Right lobe of liver (tissue), 6 donors: ENCODE measurements around the gene MALAT1. TPM values are rescaled to one million over a fixed set of nuclear protein-coding genes. Genes with fewer than 3 reads are reported as not detected.

Source experiments
- ATAC-seq, 4 donors: fragments of 200-7000 bp; cut with Tn5 transposase; one replicate each; pipeline ENCODE4 v1.9.1; 2020; ENCODE audit warnings: mild to moderate bottlenecking in 4 of 4, moderate library complexity in 4 of 4
- DNase-seq, 3 donors: peaks; one replicate each; pipeline ENCODE4 v3.0.0-alpha.2; 2020
- H3K27ac ChIP-seq, 3 donors: fragments of 200-600 bp; one replicate each; pipeline ENCODE4 v1.8.0; 2022
- H3K27me3 ChIP-seq, 2 donors: fragments of 200-600 bp; one replicate each; pipeline ENCODE4 v1.8.0; 2022
- H3K36me3 ChIP-seq, 4 donors: fragments of 200-600 bp; sonication (generic) in 1 of 4; one replicate each; pipeline versions ENCODE4 v1.5.1 to v1.8.0; 2017 to 2022; ENCODE audit warnings: control low read depth in 1 of 4
- H3K4me1 ChIP-seq, 4 donors: fragments of 200-600 bp; sonication (generic) in 1 of 4; one replicate each; pipeline versions ENCODE4 v1.5.1 to v1.8.0; 2017 to 2022; ENCODE audit warnings: control low read depth in 1 of 4
- H3K4me3 ChIP-seq, 3 donors: fragments of 200-600 bp; one replicate each; pipeline ENCODE4 v1.8.0; 2022
- H3K9me3 ChIP-seq, 4 donors: fragments of 200-600 bp; sonication (generic) in 1 of 4; one replicate each; pipeline versions ENCODE4 v1.5.1 to v1.8.0; 2017 to 2022; ENCODE audit warnings: control low read depth in 1 of 4
- CTCF ChIP-seq, 4 donors: fragments of 200-600 bp in 3 of 4; fragments of 450-650 bp in 1 of 4; IDR thresholded peaks; one replicate each; pipeline versions ENCODE4 v1.5.1 to v1.8.0; 2016 to 2022; ENCODE audit warnings: antibody characterized with exemption in 4 of 4, mild to moderate bottlenecking in 2 of 4
- POLR2A ChIP-seq: fragments of 450-650 bp; IDR thresholded peaks from one replicate; pipeline ENCODE4 v1.6.1; 2017; ENCODE audit warnings: antibody characterized with exemption, mild to moderate bottlenecking
- WGBS: methylation state at CpG from one replicate; pipeline ENCODE4 v1.1.6; 2018; ENCODE audit warnings: low coverage, low lambda C conversion rate; ENCODE audit not compliant: insufficient coverage; ENCODE audit errors: missing lambda C conversion rate; 5-methylcytosine and 5-hydroxymethylcytosine counted together
- intact Hi-C, 2 donors: fragments of 100-400 bp; cut with DNase I; formaldehyde crosslinking; loops; one replicate each; pipeline versions ENCODE4 v1.11.2 to v1.14.1; 2022
- small RNA-seq, 2 experiments: library from RNA; depleted of rRNA; stranded (forward); fragments of <200 nt; gene quantifications; one replicate each; pipeline ENCODE3, GENCODE V24; 2016
- total RNA-seq, 6 experiments: library from RNA; depleted of rRNA in 2 of 6; stranded (reverse); fragments of >200 nt in 2 of 6; fragmentation: NEBNext Ultra II Directional in 3 of 6; extraction: Animal tissue kit (Norgen Biotek cat#: 25700) in 3 of 6; gene quantifications; one replicate each; pipeline versions ENCODE4 v1.1.0 to v1.2.4, GENCODE V29; 2016 to 2023
- donor health status: DM: no; HTN: yes; CAD: no.
- donor health status: DM: no; HTN: no; CAD: no.
- donor health status: DM: no; HTN: no; CAD: no.
- donor health status: DM: no; HTN: yes; CAD: no.
- donor health status: DM: no; HTN: yes; CAD: no.

MALAT1 gene
- total RNA-seq, 6 experiments from 2014 or later: 2,716 to 5,163 (median 3,933) TPM

- intact Hi-C loops: no loop called here
- DNase-seq (no peak), ATAC-seq (no peak)
- Histone ChIP-seq H3K27me3 (no peaks in the 10 kb centered on the region), H3K9me3 (no peaks in the 10 kb centered on the region), H3K27ac (no peak overlapping the region), H3K4me1 (peaks cover 0 to 26% (median 4%) of the 10 kb centered on the region in 4 donors), H3K36me3 (no peaks in the 10 kb centered on the region), H3K4me3 (no peak overlapping the region)
- no CpG with 5 or more reads among the region's 37 CpGs for WGBS
- TF ChIP-seq CTCF (IDR thresholded peaks at IDR 0.05): no peak
- no peak for TF ChIP-seq POLR2A
Measured at GRCh38 chr11:65553301-65554001, 54.6 kb downstream of the MALAT1 start.

- H3K4me3 ChIP-seq: no peak overlapping the region
- DNase-seq (no peak), ATAC-seq (no peak)
- TF ChIP-seq POLR2A: no peak
- H3K27ac ChIP-seq: no peak overlapping the region
- H3K4me1 ChIP-seq: peaks cover 0 to 33% (median 7%) of the 10 kb centered on the region in 4 donors
- 86% methylated on average over 2 of the region's 27 CpGs for whole genome bisulfite sequencing
- H3K9me3 ChIP-seq: no peaks in the 10 kb centered on the region
- H3K27me3 ChIP-seq: no peaks in the 10 kb centered on the region
- intact Hi-C loops: no loop called here
- H3K36me3 ChIP-seq: no peaks in the 10 kb centered on the region
Measured at GRCh38 chr11:65554057-65554818, 55.4 kb downstream of the MALAT1 start.

- no peak overlapping the region for H3K4me3 ChIP-seq
- ATAC-seq (no peak), DNase-seq (no peak)
- no peaks in the 10 kb centered on the region for H3K36me3 ChIP-seq
- H3K9me3 ChIP-seq: no peaks in the 10 kb centered on the region
- H3K4me1 ChIP-seq: peaks cover 0 to 33% (median 7%) of the 10 kb centered on the region in 4 donors
- no peak overlapping the region for H3K27ac ChIP-seq
- no peaks in the 10 kb centered on the region for H3K27me3 ChIP-seq
- TF ChIP-seq POLR2A (no peak), CTCF (IDR thresholded peaks at IDR 0.05) (no peak)
- 80% methylated on average over 3 of the region's 4 CpGs for WGBS
- intact Hi-C loops: no loop called here
Measured at GRCh38 chr11:65554842-65555430, 56.1 kb downstream of the MALAT1 start.

GRCh38 chr11:65555693-65556231 lies 56.9 kb downstream of the MALAT1 start:
- WGBS: 40% methylated on average over 2 of the region's 6 CpGs

More at GRCh38 chr11:65555693-65556231, 56.9 kb downstream of the MALAT1 start:
- peaks cover 0 to 28% (median 7%) of the 10 kb centered on the region in 4 donors for H3K4me1 ChIP-seq
- H3K36me3 ChIP-seq: no peaks in the 10 kb centered on the region
- no peak overlapping the region for H3K27ac ChIP-seq
- intact Hi-C loops: no loop called here
- no peak overlapping the region for H3K4me3 ChIP-seq
- ATAC-seq (peak in 1 of 4 donors; percentile 51), DNase-seq (peak in 1 of 3 donors; percentile 84)
- no peaks in the 10 kb centered on the region for H3K27me3 ChIP-seq
- TF ChIP-seq CTCF (IDR thresholded peaks at IDR 0.05) (no peak), POLR2A (no peak)
- H3K9me3 ChIP-seq: no peaks in the 10 kb centered on the region

Small RNAs within 50 kb of the gene (small RNA-seq; reads per million reads assigned to genes)
- gene RF01684: 0 reads per million in 2 experiments

Other genes with a start within 250 kb of the MALAT1 start
- 1 to 10 TPM; 1.8 to 8.4 (median 3.5) TPM for gene POLA2, start 237.1 kb upstream of the MALAT1 start, total RNA-seq
- 1 to 10 TPM in 4 of 6 experiments, under 1 TPM in 2; 0.55 to 3.4 (median 2.3) TPM for gene CDC42EP2, start 184.2 kb upstream of the MALAT1 start, total RNA-seq
- gene DPF2, start 165.2 kb upstream of the MALAT1 start, total RNA-seq: 10 to 100 TPM; 11.1 to 21.7 (median 19.4) TPM
- gene TIGD3, start 144.3 kb upstream of the MALAT1 start, total RNA-seq: under 1 TPM in 3 of 6 experiments, not detected in 3; 0.10 to 0.28 (median 0.20) TPM
- gene SLC25A45, start 116.4 kb upstream of the MALAT1 start, total RNA-seq: 10 to 100 TPM in 4 of 6 experiments, 1 to 10 TPM in 2; 7.5 to 17.5 (median 12.1) TPM
- gene FRMD8, start 112.4 kb upstream of the MALAT1 start, total RNA-seq: 10 to 100 TPM in 4 of 6 experiments, 1 to 10 TPM in 2; 7.7 to 17.1 (median 14.3) TPM
- gene NEAT1, start 76.2 kb upstream of the MALAT1 start, total RNA-seq: 1,000 to 10,000 TPM in 2 of 6 experiments, 100 to 1,000 TPM in 4; 202 to 1,225 (median 767) TPM
- 10 to 100 TPM; 51.3 to 82.3 (median 57.0) TPM for gene SCYL1, start 26.0 kb downstream of the MALAT1 start, total RNA-seq
- 10 to 100 TPM; 26.6 to 94.1 (median 46.8) TPM for gene LTBP3, start 59.3 kb downstream of the MALAT1 start, total RNA-seq
- gene ZNRD2, start 71.4 kb downstream of the MALAT1 start, total RNA-seq: 10 to 100 TPM; 11.6 to 43.2 (median 16.5) TPM
- 10 to 100 TPM; 12.8 to 20.6 (median 14.6) TPM for gene FAM89B, start 73.5 kb downstream of the MALAT1 start, total RNA-seq
- 10 to 100 TPM; 10.0 to 29.9 (median 13.7) TPM for gene EHBP1L1, start 77.0 kb downstream of the MALAT1 start, total RNA-seq
- under 1 TPM in 1 of 6 experiments, not detected in 5; 0.31 TPM for gene KCNK7, start 96.8 kb downstream of the MALAT1 start, total RNA-seq
- gene MAP3K11, start 115.2 kb downstream of the MALAT1 start, total RNA-seq: 10 to 100 TPM; 48.3 to 67.1 (median 60.9) TPM
- 10 to 100 TPM; 11.2 to 32.9 (median 12.4) TPM for gene PCNX3, start 116.7 kb downstream of the MALAT1 start, total RNA-seq
- 10 to 100 TPM; 21.1 to 34.1 (median 25.3) TPM for gene SIPA1, start 139.1 kb downstream of the MALAT1 start, total RNA-seq
- gene RELA, start 163.9 kb downstream of the MALAT1 start, total RNA-seq: 10 to 100 TPM; 27.8 to 51.1 (median 41.9) TPM
- gene KAT5, start 213.2 kb downstream of the MALAT1 start, total RNA-seq: 10 to 100 TPM; 17.8 to 30.4 (median 24.0) TPM
- 10 to 100 TPM; 16.8 to 39.1 (median 26.1) TPM for gene RNASEH2C, start 221.8 kb downstream of the MALAT1 start, total RNA-seq